Choroid plexus epithelial cell (primary cell): ENCODE measurements around the gene DUSP12.

ENCODE experiments used
- DNase-seq: peaks from one replicate; pipeline ENCODE4 v3.0.0-alpha.2; 2010; ENCODE audit warnings: low read depth
- H3K4me3 ChIP-seq: 2 replicates; pipeline ENCODE4 v1.5.1; 2011; ENCODE audit warnings: low read depth, mild to moderate bottlenecking, control low read depth, low read length, moderate library complexity
- TF ChIP-seq, protein P1 (sequence below): conservative IDR thresholded peaks from 2 replicates; pipeline ENCODE4 v1.5.1; 2011; ENCODE audit warnings: low read depth, mild to moderate bottlenecking, control low read depth, inconsistent platforms, low read length, moderate library complexity

Gene DUSP12

DNA sequence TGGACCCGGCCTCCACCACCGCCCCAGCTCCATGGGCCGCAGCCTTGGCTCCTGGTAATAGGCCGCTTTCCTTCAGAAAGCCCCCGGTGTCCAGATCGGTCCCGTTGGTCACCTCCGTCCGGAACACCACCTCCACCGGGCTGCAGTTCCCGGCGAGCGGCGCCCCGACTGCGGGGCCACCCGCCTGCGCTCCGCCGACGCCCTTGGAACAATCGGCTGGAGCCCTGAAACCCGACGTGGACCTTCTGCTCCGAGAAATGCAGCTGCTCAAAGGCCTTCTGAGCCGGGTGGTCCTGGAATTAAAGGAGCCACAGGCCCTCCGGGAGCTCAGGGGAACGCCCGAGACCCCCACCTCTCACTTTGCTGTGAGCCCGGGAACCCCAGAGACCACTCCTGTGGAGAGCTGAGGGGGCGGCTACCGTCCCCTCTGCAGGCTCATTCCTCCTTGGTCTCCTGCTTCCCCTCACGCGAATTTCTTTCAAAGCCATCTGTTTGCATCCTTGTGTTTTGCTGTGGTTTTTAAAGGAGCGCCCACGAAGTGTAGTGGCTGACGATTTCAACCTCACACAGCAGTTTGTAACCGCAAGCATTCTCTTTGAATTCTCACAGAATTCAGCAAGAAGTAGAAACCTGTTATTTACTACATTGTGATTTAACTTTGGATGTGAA lies 22.2 kb upstream of the DUSP12 start:
- peak; percentile 96 for DNase-seq
- peak overlapping the region; percentile 67 for H3K4me3 ChIP-seq
- TF ChIP-seq, protein P1, sequence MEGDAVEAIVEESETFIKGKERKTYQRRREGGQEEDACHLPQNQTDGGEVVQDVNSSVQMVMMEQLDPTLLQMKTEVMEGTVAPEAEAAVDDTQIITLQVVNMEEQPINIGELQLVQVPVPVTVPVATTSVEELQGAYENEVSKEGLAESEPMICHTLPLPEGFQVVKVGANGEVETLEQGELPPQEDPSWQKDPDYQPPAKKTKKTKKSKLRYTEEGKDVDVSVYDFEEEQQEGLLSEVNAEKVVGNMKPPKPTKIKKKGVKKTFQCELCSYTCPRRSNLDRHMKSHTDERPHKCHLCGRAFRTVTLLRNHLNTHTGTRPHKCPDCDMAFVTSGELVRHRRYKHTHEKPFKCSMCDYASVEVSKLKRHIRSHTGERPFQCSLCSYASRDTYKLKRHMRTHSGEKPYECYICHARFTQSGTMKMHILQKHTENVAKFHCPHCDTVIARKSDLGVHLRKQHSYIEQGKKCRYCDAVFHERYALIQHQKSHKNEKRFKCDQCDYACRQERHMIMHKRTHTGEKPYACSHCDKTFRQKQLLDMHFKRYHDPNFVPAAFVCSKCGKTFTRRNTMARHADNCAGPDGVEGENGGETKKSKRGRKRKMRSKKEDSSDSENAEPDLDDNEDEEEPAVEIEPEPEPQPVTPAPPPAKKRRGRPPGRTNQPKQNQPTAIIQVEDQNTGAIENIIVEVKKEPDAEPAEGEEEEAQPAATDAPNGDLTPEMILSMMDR, result no peak

DNA sequence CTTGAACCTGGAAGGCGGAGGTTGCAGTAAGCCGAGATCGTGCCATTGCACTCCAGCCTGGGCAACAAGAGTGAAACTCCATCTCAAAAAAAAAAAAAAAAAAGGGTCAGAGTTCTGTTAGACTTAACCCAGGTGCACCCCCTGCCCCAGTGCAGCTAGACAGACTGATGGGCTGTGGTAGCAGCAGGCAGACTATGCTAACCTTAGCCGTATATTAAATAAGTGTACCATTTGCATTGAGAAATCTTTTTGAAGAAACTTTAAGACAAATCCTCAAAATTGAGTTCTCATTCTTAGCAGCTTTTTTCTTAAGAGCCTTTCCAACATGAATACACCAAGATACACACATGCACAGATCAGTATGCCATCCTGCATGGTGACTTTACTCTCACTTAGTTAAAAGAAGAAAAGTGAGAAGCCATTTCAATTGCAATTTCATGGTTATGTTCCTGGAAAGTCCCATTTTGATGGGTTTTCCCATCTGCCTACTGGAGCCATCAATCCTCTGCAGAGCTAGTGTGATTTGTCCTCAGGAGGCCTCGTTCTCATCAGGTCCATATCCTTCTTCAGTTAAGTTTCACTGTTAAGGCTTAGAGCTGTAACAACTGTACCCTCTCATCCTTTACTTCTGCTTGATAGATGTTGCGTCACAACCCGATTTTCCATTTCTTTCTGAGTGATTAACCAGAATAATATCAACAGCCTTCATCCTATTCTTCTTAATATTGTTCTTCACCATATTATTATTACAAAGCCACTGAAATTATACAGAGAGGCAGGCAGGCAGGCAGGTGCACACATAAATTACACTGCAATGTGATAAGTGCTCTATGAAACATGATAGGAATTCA lies 21.0 kb upstream of the DUSP12 start:
- no peak for DNase-seq
- TF ChIP-seq, protein P1, result no peak
- no peak overlapping the region for H3K4me3 ChIP-seq

DNA sequence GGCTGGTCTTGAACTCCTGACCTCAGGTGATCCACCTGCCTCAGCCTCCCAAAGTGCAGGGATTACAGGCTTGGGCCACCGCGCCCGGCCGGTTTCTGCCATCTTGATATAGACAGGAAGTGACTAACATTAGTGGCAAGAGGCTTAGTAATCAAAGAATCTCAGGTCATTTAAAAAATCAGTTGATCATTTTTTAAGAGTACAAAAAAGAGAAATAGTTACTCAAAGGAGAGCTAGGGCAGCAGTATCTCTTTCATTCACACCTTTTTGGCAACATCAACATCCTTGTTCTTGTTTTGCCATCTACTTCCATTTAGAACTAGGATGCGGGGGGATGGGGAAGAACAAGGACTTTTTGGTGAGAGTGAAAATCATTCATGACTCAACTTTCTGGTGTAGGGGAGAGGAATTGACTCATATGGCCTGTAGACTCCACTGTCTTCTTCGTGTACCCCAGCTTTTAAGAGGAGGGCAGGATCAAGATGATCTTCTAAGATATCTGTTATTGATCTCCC lies 19.5 kb upstream of the DUSP12 start:
- peak; percentile 51 for DNase-seq
- TF ChIP-seq, protein P1, result no peak
- no peak overlapping the region for H3K4me3 ChIP-seq

DNA sequence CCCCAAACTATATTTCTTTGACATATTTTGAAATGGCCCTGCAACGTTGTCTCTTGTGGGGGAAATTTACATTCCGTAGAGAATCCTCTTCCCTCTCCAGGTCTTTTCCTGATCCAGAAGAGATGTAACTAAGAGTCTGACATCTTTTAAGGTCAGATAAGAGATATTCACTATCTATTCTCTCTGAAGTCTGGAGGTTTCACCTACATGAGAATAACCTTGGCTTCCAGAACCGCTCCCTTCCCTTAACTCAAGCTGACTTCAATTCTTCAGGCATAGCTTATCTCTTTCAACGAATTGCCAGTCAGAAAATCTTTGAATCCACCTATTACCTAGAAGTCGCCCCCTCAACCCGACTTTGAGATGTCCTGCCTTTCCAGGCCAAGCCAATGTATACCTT lies 18.3 kb upstream of the DUSP12 start:
- TF ChIP-seq, protein P1, result no peak
- no peak overlapping the region for H3K4me3 ChIP-seq
- no peak for DNase-seq

DNA sequence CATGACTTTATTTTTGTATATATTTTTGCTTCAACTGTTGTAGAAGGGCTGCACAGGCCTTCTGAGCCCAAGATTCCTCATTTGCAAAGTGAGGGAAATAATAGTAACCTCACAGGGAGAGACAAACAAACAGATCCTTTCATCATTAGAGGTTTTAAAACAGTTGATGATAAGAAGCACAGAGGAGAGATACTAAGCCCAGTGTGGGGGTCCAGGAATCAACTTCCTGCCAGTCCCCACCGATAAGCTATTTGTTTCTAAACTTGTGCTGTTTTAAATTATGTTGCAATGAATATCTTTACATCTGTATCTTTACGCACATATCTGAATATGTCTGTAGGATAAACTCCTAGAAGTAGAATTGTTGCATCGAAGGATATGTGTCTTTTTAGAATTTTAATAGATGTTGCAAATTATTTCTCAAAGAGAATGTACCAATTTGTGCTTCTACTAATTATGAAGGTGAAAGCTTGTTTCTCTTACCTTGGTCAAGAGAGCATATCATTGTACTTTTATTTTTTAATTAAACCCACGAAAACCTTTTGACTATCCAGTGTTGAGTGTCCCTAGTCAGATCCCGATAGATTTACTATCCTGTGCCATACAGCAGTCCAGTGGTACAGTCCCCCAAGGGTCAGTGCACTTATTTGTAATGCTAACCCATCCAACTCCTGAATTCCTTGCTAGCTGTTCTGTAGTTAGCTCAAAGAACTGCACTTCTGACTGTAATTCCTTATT lies 17.4 kb upstream of the DUSP12 start:
- DNase-seq, result no peak
- TF ChIP-seq, protein P1, result no peak
- no peak overlapping the region for H3K4me3 ChIP-seq

DNA sequence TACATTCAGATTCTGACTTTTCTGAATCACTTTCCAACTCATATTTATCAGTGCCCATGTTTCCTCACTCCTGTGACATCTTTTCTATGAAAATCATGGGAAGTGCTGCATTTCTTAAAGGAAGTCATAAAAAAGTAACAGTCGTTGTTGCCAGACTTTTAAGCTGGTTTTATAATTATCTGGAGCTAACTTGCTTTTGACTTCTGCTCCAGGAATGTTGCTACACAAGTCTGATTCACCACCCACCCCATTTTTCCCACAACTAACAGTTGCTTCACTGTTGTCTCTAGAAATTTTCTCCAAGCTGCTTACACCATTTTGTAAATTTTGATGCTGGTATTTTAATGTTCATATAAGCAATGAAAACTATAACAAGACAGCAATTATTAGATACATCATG lies 16.1 kb upstream of the DUSP12 start:
- no peak overlapping the region for H3K4me3 ChIP-seq
- TF ChIP-seq, protein P1, result no peak
- peak; percentile 90 for DNase-seq
